ENCODE results near the gene PPIL1. TPM values are rescaled to one million over a fixed set of nuclear protein-coding genes. Genes with fewer than 3 reads are reported as not detected.

Gene PPIL1
- total RNA-seq, 1 experiment from 2014 or later, result 64.2 TPM

GRCh38 chr6:36863670-36864540 is 10.7 kb downstream of the PPIL1 start:
- Mint-ChIP-seq H3K9me3 (no peaks in the 10 kb centered on the region), H3K4me3 (no peak overlapping the region), H3K27ac (peak overlapping the region; percentile 39; the same call in 1 of the 2 replicates), H3K4me1 (peaks cover 44% of the 10 kb centered on the region), H3K27me3 (ENCODE audit: low read depth) (no peaks in the 10 kb centered on the region), H3K36me3 (peaks cover 65% of the 10 kb centered on the region)
- TF ChIP-seq IRF2 (CRISPR knock-in tag; IDR thresholded peaks at IDR 0.05; ENCODE audit: borderline replicate concordance, low read depth) (no peak), ATF6 (CRISPR knock-in tag; IDR thresholded peaks at IDR 0.05) (no peak), RELA (CRISPR knock-in tag; IDR thresholded peaks at IDR 0.05; ENCODE audit: borderline replicate concordance) (no peak), OVOL2 (CRISPR knock-in tag; IDR thresholded peaks at IDR 0.05; ENCODE audit: borderline replicate concordance) (no peak), ESRRA (CRISPR knock-in tag; IDR thresholded peaks at IDR 0.05; ENCODE audit: borderline replicate concordance) (no peak), GABPB1 (CRISPR knock-in tag; IDR thresholded peaks at IDR 0.05) (no peak), TP53 (CRISPR knock-in tag; IDR thresholded peaks at IDR 0.05) (no peak), ZNF416 (CRISPR knock-in tag; IDR thresholded peaks at IDR 0.05) (no peak), CDX4 (CRISPR knock-in tag; IDR thresholded peaks at IDR 0.05; ENCODE audit: borderline replicate concordance) (no peak), SMAD3 (CRISPR knock-in tag; IDR thresholded peaks at IDR 0.05; ENCODE audit: borderline replicate concordance) (no peak), JUN (CRISPR knock-in tag; IDR thresholded peaks at IDR 0.05) (no peak), NFATC4 (CRISPR knock-in tag; IDR thresholded peaks at IDR 0.05) (no peak), ZNF219 (CRISPR knock-in tag; IDR thresholded peaks at IDR 0.05; ENCODE audit: borderline replicate concordance) (no peak), AR (CRISPR knock-in tag; IDR thresholded peaks at IDR 0.05) (no peak)
- TF ChIP-seq, protein P1, sequence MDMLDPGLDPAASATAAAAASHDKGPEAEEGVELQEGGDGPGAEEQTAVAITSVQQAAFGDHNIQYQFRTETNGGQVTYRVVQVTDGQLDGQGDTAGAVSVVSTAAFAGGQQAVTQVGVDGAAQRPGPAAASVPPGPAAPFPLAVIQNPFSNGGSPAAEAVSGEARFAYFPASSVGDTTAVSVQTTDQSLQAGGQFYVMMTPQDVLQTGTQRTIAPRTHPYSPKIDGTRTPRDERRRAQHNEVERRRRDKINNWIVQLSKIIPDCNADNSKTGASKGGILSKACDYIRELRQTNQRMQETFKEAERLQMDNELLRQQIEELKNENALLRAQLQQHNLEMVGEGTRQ (CRISPR knock-in tag; IDR thresholded peaks at IDR 0.05), result no peak
- ATAC-seq, result no peak
- CTCF ChIA-PET, result interaction anchor here (0.6 to 2.2 kb wide), 8 partner anchors 10 to 154 kb away, joined by 3 to 12 read pairs (median 4); partner anchors contain the start of gene PPIL1
- DNase-seq (ENCODE audit: low spot score), result no peak
- POLR2A ChIA-PET, result interaction anchor here (1.3 kb wide), 1 partner anchor 10 kb away, joined by 4 read pairs; the partner anchor contains the start of gene PPIL1

DNA sequence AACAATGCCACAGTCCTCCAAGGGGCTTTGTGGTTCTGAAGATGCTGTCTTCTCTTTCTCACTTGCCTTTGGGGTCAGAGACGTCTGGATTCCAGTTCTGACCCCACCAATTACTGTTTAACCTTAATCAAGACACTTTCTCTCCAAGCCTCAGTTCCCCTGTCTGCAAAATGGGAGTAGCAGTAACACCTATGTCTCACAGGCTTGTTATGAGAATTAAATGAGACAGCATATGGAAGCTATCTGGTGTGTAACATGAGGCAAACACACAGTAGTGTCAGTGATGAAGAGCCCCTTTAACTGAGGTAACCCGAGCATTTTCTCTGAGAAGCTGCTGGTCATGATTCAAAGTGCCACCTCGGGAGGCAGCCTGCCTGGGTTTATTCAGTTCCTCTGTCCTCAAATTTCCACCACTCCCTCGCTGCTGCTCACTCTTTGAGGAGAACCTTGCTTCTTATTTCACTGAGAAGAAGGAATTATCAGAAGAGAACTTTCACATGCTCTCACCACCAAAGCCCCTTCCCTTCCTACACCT is 11.7 kb downstream of the PPIL1 start:
- Mint-ChIP-seq H3K36me3 (peaks cover 70% of the 10 kb centered on the region), H3K4me1 (peaks cover 52% of the 10 kb centered on the region), H3K27ac (peak overlapping the region; percentile 39; the same call in 1 of the 2 replicates), H3K27me3 (ENCODE audit: low read depth) (no peaks in the 10 kb centered on the region), H3K9me3 (no peaks in the 10 kb centered on the region), H3K4me3 (no peak overlapping the region)
- ATAC-seq (no peak), DNase-seq (ENCODE audit: low spot score) (no peak)
- POLR2A ChIA-PET, result no interaction called here
- CTCF ChIA-PET, result interaction anchor here (0.6 to 2.2 kb wide), 4 partner anchors 11 to 155 kb away, joined by 3 to 7 read pairs (median 4); no protein-coding TSS in a partner anchor
- TF ChIP-seq ZNF532 (CRISPR knock-in tag; IDR thresholded peaks at IDR 0.05; ENCODE audit: borderline replicate concordance) (no peak), ZNF138 (CRISPR knock-in tag; conservative IDR thresholded peaks at IDR 0.05) (no peak)
- TF ChIP-seq, protein P2, sequence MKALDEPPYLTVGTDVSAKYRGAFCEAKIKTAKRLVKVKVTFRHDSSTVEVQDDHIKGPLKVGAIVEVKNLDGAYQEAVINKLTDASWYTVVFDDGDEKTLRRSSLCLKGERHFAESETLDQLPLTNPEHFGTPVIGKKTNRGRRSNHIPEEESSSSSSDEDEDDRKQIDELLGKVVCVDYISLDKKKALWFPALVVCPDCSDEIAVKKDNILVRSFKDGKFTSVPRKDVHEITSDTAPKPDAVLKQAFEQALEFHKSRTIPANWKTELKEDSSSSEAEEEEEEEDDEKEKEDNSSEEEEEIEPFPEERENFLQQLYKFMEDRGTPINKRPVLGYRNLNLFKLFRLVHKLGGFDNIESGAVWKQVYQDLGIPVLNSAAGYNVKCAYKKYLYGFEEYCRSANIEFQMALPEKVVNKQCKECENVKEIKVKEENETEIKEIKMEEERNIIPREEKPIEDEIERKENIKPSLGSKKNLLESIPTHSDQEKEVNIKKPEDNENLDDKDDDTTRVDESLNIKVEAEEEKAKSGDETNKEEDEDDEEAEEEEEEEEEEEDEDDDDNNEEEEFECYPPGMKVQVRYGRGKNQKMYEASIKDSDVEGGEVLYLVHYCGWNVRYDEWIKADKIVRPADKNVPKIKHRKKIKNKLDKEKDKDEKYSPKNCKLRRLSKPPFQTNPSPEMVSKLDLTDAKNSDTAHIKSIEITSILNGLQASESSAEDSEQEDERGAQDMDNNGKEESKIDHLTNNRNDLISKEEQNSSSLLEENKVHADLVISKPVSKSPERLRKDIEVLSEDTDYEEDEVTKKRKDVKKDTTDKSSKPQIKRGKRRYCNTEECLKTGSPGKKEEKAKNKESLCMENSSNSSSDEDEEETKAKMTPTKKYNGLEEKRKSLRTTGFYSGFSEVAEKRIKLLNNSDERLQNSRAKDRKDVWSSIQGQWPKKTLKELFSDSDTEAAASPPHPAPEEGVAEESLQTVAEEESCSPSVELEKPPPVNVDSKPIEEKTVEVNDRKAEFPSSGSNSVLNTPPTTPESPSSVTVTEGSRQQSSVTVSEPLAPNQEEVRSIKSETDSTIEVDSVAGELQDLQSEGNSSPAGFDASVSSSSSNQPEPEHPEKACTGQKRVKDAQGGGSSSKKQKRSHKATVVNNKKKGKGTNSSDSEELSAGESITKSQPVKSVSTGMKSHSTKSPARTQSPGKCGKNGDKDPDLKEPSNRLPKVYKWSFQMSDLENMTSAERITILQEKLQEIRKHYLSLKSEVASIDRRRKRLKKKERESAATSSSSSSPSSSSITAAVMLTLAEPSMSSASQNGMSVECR (CRISPR knock-in tag; IDR thresholded peaks at IDR 0.05; ENCODE audit: borderline replicate concordance), result no peak
